Left renal cortex interstitium (tissue), 4 donors: ENCODE measurements around the gene PAX9. TPM values are rescaled to one million over a fixed set of nuclear protein-coding genes. Genes with fewer than 3 reads are reported as not detected.
"Not testable (repeated sequence)": the region's sequence is repeated elsewhere in the genome, so short reads cannot be mapped to it uniquely, and the experiment has no call there.

ENCODE experiments used
- DNase-seq, 4 donors: peaks; one replicate each; pipeline ENCODE4 v3.0.0-alpha.2; 2013; ENCODE audit warnings: low read depth in 4 of 4, low spot score in 2 of 4, missing footprints in 1 of 4
- polyA plus RNA-seq, 4 donors: library from polyadenylated mRNA; unstranded; fragments of 120-200 nt; gene quantifications; one replicate each; pipeline ENCODE4 v1.2.1, GENCODE V29; 2013; ENCODE audit not compliant: insufficient read length in 4 of 4

Gene PAX9
- polyA plus RNA-seq, 4 donors, result 0.27 to 0.36 (median 0.30) TPM

- DNase-seq, result no peak
Observed at GRCh38 chr14:36667679-36668078, 6.0 kb downstream of the PAX9 start.

- DNase-seq, result no peak
Observed at GRCh38 chr14:36671149-36671548, 9.5 kb downstream of the PAX9 start.

GRCh38 chr14:36672095-36672494 is 10.4 kb downstream of the PAX9 start:
- DNase-seq, result no peak

GRCh38 chr14:36674659-36675058 is 13.0 kb downstream of the PAX9 start:
- no peak for DNase-seq

GRCh38 chr14:36675581-36675980 is 13.9 kb downstream of the PAX9 start:
- DNase-seq, result no peak

- no peak for DNase-seq
Observed at GRCh38 chr14:36676236-36676635, 14.6 kb downstream of the PAX9 start.

GRCh38 chr14:36682338-36682737 is 20.7 kb downstream of the PAX9 start:
- DNase-seq, result no peak

- no peak for DNase-seq
Observed at GRCh38 chr14:36683083-36683724, 21.5 kb downstream of the PAX9 start.

- DNase-seq, result no peak
Observed at GRCh38 chr14:36684946-36685345, 23.3 kb downstream of the PAX9 start.

GRCh38 chr14:36690311-36691040 is 28.8 kb downstream of the PAX9 start:
- no peak for DNase-seq

GRCh38 chr14:36699420-36699819 is 37.8 kb downstream of the PAX9 start:
- DNase-seq, result not testable (repeated sequence)

GRCh38 chr14:36700651-36701050 is 39.0 kb downstream of the PAX9 start:
- DNase-seq, result no peak

GRCh38 chr14:36701132-36701531 is 39.5 kb downstream of the PAX9 start:
- DNase-seq, result no peak

- no peak for DNase-seq
Observed at GRCh38 chr14:36702474-36702873, 40.8 kb downstream of the PAX9 start.

- DNase-seq, result no peak
Observed at GRCh38 chr14:36707570-36707969, 45.9 kb downstream of the PAX9 start.

GRCh38 chr14:36713960-36714703 is 52.5 kb downstream of the PAX9 start:
- no peak for DNase-seq

GRCh38 chr14:36716614-36717184 is 55.0 kb downstream of the PAX9 start:
- no peak for DNase-seq

- DNase-seq, result no peak
Observed at GRCh38 chr14:36717363-36717762, 55.7 kb downstream of the PAX9 start.

GRCh38 chr14:36718216-36718615 is 56.6 kb downstream of the PAX9 start:
- DNase-seq, result no peak

GRCh38 chr14:36719823-36720222 is 58.2 kb downstream of the PAX9 start:
- DNase-seq, result no peak

- DNase-seq, result no peak
Observed at GRCh38 chr14:36720657-36721056, 59.0 kb downstream of the PAX9 start.
